C4-2B (cell line): ENCODE data around the gene ENAH.

Experiments
- ZFX ChIP-seq: fragments of 450-650 bp; IDR thresholded peaks from 2 replicates; pipeline ENCODE4 v1.6.1; 2017
- TF ChIP-seq, protein P1 (sequence below): fragments of 450-650 bp; conservative IDR thresholded peaks from 2 replicates; pipeline ENCODE4 v1.5.1; 2017; ENCODE audit warnings: mild to moderate bottlenecking

DNA sequence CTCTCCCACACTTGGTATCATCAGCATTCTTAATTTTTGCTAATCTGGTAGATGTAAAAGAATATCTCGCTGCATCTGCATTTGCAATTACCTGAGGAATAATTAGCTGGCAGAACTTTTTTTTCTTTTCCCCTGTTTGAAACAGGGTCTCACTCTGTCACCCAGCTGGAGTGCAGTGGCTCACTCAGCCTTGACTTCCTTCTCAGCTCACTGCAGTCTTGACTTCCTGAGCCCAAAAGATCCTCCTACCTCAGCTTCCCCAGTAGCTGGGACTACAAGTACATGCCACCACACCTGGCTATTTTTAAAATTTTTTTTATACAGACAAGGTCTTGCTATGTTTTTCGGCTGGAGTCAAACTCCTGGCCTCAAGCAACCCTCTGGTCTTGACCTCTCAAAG lies 35.4 kb upstream of the ENAH start:
- TF ChIP-seq, protein P1, sequence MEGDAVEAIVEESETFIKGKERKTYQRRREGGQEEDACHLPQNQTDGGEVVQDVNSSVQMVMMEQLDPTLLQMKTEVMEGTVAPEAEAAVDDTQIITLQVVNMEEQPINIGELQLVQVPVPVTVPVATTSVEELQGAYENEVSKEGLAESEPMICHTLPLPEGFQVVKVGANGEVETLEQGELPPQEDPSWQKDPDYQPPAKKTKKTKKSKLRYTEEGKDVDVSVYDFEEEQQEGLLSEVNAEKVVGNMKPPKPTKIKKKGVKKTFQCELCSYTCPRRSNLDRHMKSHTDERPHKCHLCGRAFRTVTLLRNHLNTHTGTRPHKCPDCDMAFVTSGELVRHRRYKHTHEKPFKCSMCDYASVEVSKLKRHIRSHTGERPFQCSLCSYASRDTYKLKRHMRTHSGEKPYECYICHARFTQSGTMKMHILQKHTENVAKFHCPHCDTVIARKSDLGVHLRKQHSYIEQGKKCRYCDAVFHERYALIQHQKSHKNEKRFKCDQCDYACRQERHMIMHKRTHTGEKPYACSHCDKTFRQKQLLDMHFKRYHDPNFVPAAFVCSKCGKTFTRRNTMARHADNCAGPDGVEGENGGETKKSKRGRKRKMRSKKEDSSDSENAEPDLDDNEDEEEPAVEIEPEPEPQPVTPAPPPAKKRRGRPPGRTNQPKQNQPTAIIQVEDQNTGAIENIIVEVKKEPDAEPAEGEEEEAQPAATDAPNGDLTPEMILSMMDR = no peak
- TF ChIP-seq ZFX = no peak
